PC-9 (cell line): Measurements from ENCODE around the gene GPR17. TPM values are rescaled to one million over a fixed set of nuclear protein-coding genes. Genes with fewer than 3 reads are reported as not detected.

ENCODE experiments used
- BruUV-seq: library from RNA; stranded (reverse); fragments of 400-500 nt; replicated peaks from 2 replicates; lab custom pipeline; 2021; lab: Mats Ljungman, UMichigan
- CTCF ChIA-PET: fragments of 300-600 bp; sonication (Branson Sonifier 250); formaldehyde crosslinking; loops from one replicate; lab custom pipeline; 2022; ENCODE audit warnings: antibody characterized with exemption; lab: Charles Lee
- POLR2A ChIA-PET: fragments of 300-600 bp; sonication (Branson Sonifier 250); formaldehyde crosslinking; loops from one replicate; lab custom pipeline; 2022; ENCODE audit warnings: antibody characterized with exemption; ENCODE audit not compliant: unreplicated experiment; lab: Charles Lee
- DNase-seq, 2 experiments: peaks; one replicate each; pipeline versions ENCODE4 v3.0.0 to v3.0.0-alpha.2; 2015 to 2022; ENCODE audit warnings: mixed read lengths in 1 of 2
- H2AFZ ChIP-seq: fragments of 200-600 bp; sonication (generic); 2 replicates; pipeline ENCODE4 v1.8.1; 2017; ENCODE audit warnings: antibody characterized with exemption
- H3F3A ChIP-seq: fragments of 200-600 bp; sonication (generic); 2 replicates; pipeline ENCODE4 v1.8.1; 2017; ENCODE audit warnings: antibody characterized with exemption, mild to moderate bottlenecking, low read depth; ENCODE audit not compliant: insufficient read depth
- H3K27ac ChIP-seq: fragments of 200-600 bp; sonication (generic); 2 replicates; pipeline ENCODE4 v1.6.1; 2016; ENCODE audit warnings: mixed run types
- H3K27me3 ChIP-seq: fragments of 200-600 bp; sonication (generic); 2 replicates; pipeline ENCODE4 v1.6.1; 2016; ENCODE audit warnings: low read depth, mixed run types; ENCODE audit not compliant: insufficient read depth
- H3K36me3 ChIP-seq: fragments of 200-600 bp; sonication (generic); 2 replicates; pipeline ENCODE4 v1.6.1; 2016; ENCODE audit warnings: low read depth, mixed run types
- H3K4me1 ChIP-seq: fragments of 200-600 bp; sonication (generic); replicated peaks from 2 replicates; pipeline ENCODE4 v1.6.1; 2016; ENCODE audit warnings: mixed run types; ENCODE audit not compliant: insufficient read depth
- H3K4me2 ChIP-seq: fragments of 200-600 bp; sonication (generic); 2 replicates; pipeline ENCODE4 v1.6.1; 2017; ENCODE audit warnings: mixed run types
- H3K4me3 ChIP-seq: fragments of 200-600 bp; sonication (generic); 2 replicates; pipeline ENCODE4 v1.6.1; 2016; ENCODE audit warnings: mixed run types
- H3K79me2 ChIP-seq: fragments of 200-600 bp; sonication (generic); 2 replicates; pipeline ENCODE4 v1.6.1; 2017; ENCODE audit warnings: low read depth, mixed run types
- H3K9me2 ChIP-seq: fragments of 200-600 bp; sonication (generic); 2 replicates; pipeline ENCODE4 v1.8.1; 2017; ENCODE audit warnings: mild to moderate bottlenecking; ENCODE audit not compliant: insufficient read depth
- H3K9me3 ChIP-seq: fragments of 200-600 bp; sonication (generic); 2 replicates; pipeline ENCODE4 v1.8.1; 2016; ENCODE audit warnings: low read depth; ENCODE audit not compliant: insufficient read depth
- H4K20me1 ChIP-seq: fragments of 200-600 bp; sonication (generic); 2 replicates; pipeline ENCODE4 v1.8.1; 2017; ENCODE audit not compliant: insufficient read depth
- EZH2 ChIP-seq: fragments of 200-600 bp; sonication (generic); IDR thresholded peaks from 2 replicates; pipeline ENCODE4 v1.8.0; 2017; ENCODE audit warnings: antibody characterized with exemption, low read depth
- intact Hi-C: fragments of 100-400 bp; cut with micrococcal nuclease; formaldehyde crosslinking; loops from one replicate; pipeline ENCODE4 v1.10.0; 2022; ENCODE audit not compliant: unreplicated experiment
- total RNA-seq: library from RNA; stranded (reverse); gene quantifications from 2 replicates; pipeline ENCODE4 v1.2.3, GENCODE V29; 2021
- TF ChIP-seq, protein P1 (sequence below): fragments of 200-600 bp; sonication (generic); conservative IDR thresholded peaks from 2 replicates; pipeline ENCODE4 v1.6.1; 2017; ENCODE audit warnings: mixed run types, antibody characterized with exemption, mild to moderate bottlenecking, moderate library complexity

GPR17 gene
- total RNA-seq, 1 experiment from 2014 or later: not detected

DNA sequence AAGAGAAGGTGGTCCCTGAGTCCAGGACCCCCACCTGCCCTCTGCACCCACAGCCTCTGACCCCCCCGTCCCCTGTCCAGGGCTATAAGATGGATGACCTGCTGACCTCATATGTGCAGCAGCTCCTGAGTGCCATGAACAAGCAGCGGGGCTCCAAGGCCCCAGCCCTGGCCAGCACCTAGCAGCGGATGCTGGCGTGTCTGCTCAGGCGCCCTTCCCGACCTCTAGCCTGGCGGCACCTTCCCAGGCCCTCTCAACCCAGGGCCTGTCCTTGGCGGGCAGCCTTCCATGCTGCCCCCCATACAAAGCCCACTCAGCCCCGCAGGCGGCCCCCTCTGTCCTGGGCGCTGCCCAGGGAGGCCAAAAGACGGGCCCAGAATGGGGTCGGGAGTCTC is 8.7 kb upstream of the GPR17 start:
- intact Hi-C loops: no loop called here
- ChIA-PET POLR2A (interaction anchor here (0.5 to 0.9 kb wide), 3 partner anchors 63 to 419 kb away, joined by 3 to 7 read pairs (median 6); partner anchors contain the start of gene IWS1), CTCF (interaction anchor here (0.7 to 1.3 kb wide), 2 partner anchors 46 to 355 kb away, joined by 5 to 9 read pairs; no protein-coding TSS in a partner anchor)
- H3K9me3 ChIP-seq: no peaks in the 10 kb centered on the region
- peak overlapping the region; percentile 54 for H3K4me2 ChIP-seq
- H3K4me3 ChIP-seq: no peak overlapping the region
- no peaks in the 10 kb centered on the region for H3K9me2 ChIP-seq
- no peaks in the 10 kb centered on the region for H3K27me3 ChIP-seq
- H3K27ac ChIP-seq: peak overlapping the region; percentile 74
- no peak overlapping the region for H2AFZ ChIP-seq
- BruUV-seq: TSS peak; percentile 86
- H3F3A ChIP-seq: peaks cover 11% of the 10 kb centered on the region; the same call in 1 of the 2 replicates
- DNase-seq: no peak
- TF ChIP-seq, protein P1, sequence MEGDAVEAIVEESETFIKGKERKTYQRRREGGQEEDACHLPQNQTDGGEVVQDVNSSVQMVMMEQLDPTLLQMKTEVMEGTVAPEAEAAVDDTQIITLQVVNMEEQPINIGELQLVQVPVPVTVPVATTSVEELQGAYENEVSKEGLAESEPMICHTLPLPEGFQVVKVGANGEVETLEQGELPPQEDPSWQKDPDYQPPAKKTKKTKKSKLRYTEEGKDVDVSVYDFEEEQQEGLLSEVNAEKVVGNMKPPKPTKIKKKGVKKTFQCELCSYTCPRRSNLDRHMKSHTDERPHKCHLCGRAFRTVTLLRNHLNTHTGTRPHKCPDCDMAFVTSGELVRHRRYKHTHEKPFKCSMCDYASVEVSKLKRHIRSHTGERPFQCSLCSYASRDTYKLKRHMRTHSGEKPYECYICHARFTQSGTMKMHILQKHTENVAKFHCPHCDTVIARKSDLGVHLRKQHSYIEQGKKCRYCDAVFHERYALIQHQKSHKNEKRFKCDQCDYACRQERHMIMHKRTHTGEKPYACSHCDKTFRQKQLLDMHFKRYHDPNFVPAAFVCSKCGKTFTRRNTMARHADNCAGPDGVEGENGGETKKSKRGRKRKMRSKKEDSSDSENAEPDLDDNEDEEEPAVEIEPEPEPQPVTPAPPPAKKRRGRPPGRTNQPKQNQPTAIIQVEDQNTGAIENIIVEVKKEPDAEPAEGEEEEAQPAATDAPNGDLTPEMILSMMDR: no peak
- TF ChIP-seq EZH2: no peak
- no peaks in the 10 kb centered on the region for H3K36me3 ChIP-seq
- H3K4me1 ChIP-seq: peaks cover 25% of the 10 kb centered on the region
- no peaks in the 10 kb centered on the region for H3K79me2 ChIP-seq
- H4K20me1 ChIP-seq: no peaks in the 10 kb centered on the region

GRCh38 chr2:127637725-127638252 is 8.2 kb upstream of the GPR17 start:
- peak overlapping the region; percentile 54 for H3K4me2 ChIP-seq
- DNase-seq: peak; percentile 80 to 83
- H3K9me2 ChIP-seq: no peaks in the 10 kb centered on the region
- CTCF ChIA-PET: interaction anchor here (0.7 to 1.3 kb wide), 2 partner anchors 47 to 355 kb away, joined by 5 to 9 read pairs; no protein-coding TSS in a partner anchor
- peaks cover 11% of the 10 kb centered on the region; the same call in 1 of the 2 replicates for H3F3A ChIP-seq
- H3K9me3 ChIP-seq: no peaks in the 10 kb centered on the region
- no peak overlapping the region for H2AFZ ChIP-seq
- no peaks in the 10 kb centered on the region for H4K20me1 ChIP-seq
- H3K79me2 ChIP-seq: no peaks in the 10 kb centered on the region
- BruUV-seq: no TSS peak
- H3K27me3 ChIP-seq: no peaks in the 10 kb centered on the region
- peak overlapping the region; percentile 74 for H3K27ac ChIP-seq
- H3K4me3 ChIP-seq: no peak overlapping the region
- intact Hi-C loops: no loop called here
- peaks cover 25% of the 10 kb centered on the region for H3K4me1 ChIP-seq
- no peak for TF ChIP-seq EZH2
- TF ChIP-seq, protein P1: no peak
- no peaks in the 10 kb centered on the region for H3K36me3 ChIP-seq
- POLR2A ChIA-PET: interaction anchor here (0.5 to 0.9 kb wide), 3 partner anchors 63 to 420 kb away, joined by 3 to 7 read pairs (median 6); partner anchors contain the start of gene IWS1

DNA sequence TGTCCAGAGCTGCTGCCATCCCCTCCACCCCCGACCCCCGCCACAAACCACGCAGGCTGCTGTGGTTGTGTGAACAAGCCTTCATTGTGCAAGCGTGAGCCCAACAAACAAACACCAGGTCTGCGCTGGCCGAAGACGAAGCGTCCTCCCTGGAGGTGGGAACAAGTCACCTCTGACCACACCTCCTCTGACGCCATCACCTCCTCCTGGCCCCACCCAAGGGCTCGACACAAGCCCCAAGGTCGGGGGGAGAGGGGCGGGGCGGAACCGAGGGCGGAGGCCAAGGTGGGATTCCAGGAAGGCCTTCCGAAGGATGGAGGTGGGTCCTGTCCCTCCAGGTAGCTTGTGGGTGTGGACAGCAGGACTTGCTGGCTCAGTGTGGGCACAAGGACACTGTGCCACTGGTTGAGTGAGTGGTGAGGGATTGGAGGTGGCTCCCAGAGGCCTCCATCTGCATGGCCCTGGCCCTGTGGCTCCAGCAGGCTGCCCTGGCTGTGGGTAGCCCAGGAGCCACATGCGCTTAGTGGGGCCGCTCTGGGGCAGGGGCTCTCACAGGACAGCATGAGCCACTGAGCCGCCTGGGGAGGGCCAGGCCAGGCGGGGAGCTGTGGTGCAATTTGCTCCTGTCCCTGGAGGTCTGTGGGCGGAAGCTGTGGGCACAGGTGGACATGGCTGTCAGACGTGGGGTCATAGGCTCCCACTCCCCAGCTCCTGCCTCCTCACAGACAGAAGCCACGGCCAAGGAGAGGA is 7.4 kb upstream of the GPR17 start:
- intact Hi-C loops: no loop called here
- Histone ChIP-seq H3K9me3 (no peaks in the 10 kb centered on the region), H3K4me2 (peak overlapping the region; percentile 54), H4K20me1 (no peaks in the 10 kb centered on the region), H2AFZ (no peak overlapping the region), H3K4me1 (peaks cover 25% of the 10 kb centered on the region), H3K27ac (peak overlapping the region; percentile 74), H3F3A (peaks cover 11% of the 10 kb centered on the region; the same call in 1 of the 2 replicates), H3K36me3 (no peaks in the 10 kb centered on the region), H3K79me2 (no peaks in the 10 kb centered on the region), H3K27me3 (no peaks in the 10 kb centered on the region), H3K9me2 (no peaks in the 10 kb centered on the region), H3K4me3 (no peak overlapping the region)
- TF ChIP-seq, protein P1: no peak
- no peak for TF ChIP-seq EZH2
- no TSS peak for BruUV-seq
- DNase-seq: peak; percentile 57 to 80
- ChIA-PET POLR2A (no interaction called here), CTCF (interaction anchor here (1.3 kb wide), 1 partner anchor 47 kb away, joined by 5 read pairs; no protein-coding TSS in a partner anchor)
